ENCODE data around the gene PHF2.

Gene PHF2

DNA sequence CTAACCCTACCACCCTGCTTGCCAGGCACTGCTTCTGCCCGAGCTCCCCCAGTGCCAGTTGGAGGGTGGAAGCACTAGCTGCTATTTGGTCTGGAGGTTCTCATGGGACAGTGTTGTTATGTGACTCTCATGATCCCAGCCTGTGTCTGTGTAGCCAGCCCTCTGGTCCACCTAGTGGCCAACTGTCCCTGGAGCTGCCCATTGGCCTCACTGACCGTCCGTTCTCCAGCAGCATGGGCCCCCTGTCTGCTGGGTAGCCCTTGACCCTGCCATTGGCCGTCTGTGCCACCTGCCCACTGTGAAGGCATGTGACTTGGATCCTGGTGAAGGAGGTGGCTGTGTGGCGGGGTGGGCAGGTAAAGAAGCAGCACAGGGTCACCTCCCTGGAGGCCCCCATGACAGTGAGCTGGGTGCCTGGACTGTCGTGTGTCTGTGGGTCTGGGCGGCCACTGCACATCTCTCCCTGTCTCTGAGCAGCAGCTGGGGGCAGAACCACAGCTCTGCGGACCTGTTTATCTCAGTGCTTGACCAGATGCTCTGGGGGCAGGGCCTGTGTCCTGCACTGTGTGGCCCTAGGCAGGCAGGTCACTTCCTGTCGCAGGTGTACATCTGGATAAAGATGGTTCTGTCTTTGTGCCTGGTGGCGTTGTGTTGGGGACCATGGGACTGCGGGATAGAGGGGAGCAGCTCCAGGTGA lies 11.4 kb downstream of the PHF2 start:
- DNase-seq, result no peak

- no peak for DNase-seq
Measured at GRCh38 chr9:93588641-93589609, 12.5 kb downstream of the PHF2 start.

DNA sequence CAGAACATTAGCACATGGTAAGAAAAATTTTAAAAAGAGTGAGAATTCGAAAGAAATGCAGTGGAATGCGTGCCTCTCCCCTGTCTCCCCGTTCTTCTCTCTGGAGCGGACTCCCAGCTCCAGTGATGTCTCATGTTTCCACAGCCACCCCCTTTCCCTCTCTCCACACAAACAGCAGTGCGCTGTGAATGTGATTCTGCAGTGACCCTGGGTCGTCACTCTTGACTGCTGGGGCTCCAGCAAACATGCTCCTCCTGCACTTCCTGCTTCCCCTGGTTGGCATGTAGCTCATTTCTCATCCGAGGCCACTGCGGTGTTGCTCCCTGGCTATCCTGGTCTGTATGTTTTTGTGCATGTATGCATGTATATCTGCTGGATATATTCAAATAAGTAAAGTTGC lies 13.3 kb downstream of the PHF2 start:
- no peak for DNase-seq

- no peak for DNase-seq
Measured at GRCh38 chr9:93590609-93591234, 14.3 kb downstream of the PHF2 start.

DNA sequence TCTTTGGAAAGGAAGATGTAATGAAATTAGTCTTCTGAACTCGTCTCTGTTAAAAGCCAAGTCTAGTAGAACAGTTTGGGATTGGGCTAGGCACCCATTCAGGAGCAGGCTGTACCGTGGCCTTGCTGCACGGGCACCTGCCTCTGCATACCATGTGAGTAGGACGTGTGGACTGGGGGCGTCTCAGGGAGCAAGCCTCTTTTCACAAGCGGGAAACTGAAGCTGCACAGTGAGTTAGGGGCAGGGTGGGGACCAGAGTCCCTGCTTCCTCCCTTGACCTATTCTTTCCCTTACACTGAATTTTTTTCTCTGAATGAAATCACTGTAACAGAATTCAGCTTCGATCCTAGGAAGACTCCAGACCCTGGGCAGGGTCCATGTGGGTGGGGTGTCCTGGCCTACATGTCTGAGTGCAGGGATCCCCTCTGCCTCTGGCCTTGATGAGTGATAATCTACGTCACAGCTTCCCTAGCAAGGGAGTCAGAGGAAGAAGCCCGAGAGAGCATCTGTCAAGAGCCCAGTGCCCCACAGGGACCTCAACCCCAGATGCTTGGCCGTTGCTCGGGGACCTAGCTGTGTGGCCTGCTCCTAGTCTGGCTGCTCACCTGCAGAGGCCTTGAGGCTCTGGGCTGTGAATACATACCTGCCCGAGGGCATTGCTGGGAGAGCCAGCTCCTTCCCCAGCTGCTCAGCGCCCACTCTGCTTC lies 15.1 kb downstream of the PHF2 start:
- no peak for DNase-seq

- DNase-seq, result no peak
Measured at GRCh38 chr9:93592008-93592642, 15.7 kb downstream of the PHF2 start.

- DNase-seq, result no peak
Measured at GRCh38 chr9:93592643-93593021, 16.2 kb downstream of the PHF2 start.

DNA sequence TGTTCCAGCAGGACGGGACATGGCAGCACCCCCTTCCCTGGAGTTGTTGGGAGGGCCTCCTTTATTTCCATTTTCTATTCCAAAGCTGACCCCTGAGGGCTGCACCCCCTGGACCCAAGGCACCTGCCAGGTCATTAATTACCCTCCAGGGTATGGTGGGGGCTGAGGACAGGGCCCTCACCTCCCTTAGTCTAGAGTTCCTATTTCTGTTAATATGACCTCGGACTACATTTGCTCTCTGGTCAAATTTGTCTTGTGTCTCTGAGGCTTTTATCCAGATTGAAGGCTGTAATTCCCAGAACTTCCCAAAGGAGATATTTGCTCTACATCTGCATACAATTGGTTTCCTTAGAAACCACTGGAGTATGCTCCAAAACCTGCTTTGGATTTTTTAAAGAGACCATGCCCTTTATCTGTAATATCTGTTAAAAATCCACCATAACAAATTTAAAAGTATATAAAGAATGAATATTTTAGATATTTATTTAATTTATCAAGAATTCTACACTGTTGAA lies 16.8 kb downstream of the PHF2 start:
- no peak for DNase-seq

DNA sequence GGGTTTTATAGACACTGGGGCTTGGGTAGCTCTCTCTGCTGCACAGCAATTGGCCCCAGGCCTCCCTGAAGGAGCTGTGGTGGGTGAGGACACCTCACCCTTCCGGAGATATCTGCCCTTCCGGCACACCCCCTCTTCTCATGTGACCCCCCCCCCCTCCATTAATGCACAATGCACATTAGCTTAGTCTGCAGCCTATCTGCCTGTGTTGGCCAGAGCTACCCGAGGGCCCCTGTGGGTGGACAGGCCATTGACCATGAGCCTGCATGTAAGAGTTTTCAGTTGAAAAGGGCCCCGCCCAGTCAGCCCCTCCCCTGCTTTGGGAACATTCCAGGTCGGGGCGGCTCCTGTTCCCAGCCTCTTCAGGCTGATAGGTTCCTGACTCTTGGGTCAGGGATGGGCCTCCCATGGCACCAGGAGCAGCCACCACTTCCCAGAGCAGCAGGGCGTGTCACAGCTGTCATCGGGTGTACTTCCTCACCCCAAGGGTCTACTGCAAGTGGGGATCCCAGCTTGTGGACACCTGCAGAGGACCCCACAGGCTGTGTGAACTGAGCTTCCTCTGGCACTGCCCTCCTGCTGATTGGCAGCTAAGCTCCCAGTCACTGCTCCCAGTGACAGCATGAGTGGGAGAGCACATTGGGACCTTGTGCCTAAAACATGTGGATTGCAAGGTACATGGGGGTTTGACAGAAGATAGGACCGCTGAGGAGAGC lies 17.8 kb downstream of the PHF2 start:
- no peak for DNase-seq

DNA sequence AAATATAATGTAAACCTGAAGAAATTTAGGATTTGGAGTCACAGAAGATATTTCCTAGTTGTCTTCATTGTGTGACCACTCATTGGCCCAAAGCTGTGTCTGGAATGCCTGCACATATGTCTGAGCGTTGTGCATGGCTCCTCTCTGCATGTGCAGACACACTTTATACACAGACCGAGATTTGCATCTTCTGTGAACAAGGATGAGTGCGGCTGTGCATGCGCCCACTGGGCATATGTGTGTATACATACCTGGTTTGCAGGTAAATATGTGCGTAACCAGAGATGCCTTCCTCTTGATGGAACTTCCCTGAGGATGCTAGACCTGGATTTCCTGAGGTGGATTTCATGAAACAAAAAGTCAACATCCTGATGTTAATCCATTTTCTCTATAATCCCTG lies 19.1 kb downstream of the PHF2 start:
- DNase-seq, result no peak

GRCh38 chr9:93595861-93596365 lies 19.5 kb downstream of the PHF2 start:
- DNase-seq, result no peak

GRCh38 chr9:93596399-93596798 lies 20.0 kb downstream of the PHF2 start:
- DNase-seq, result no peak

DNA sequence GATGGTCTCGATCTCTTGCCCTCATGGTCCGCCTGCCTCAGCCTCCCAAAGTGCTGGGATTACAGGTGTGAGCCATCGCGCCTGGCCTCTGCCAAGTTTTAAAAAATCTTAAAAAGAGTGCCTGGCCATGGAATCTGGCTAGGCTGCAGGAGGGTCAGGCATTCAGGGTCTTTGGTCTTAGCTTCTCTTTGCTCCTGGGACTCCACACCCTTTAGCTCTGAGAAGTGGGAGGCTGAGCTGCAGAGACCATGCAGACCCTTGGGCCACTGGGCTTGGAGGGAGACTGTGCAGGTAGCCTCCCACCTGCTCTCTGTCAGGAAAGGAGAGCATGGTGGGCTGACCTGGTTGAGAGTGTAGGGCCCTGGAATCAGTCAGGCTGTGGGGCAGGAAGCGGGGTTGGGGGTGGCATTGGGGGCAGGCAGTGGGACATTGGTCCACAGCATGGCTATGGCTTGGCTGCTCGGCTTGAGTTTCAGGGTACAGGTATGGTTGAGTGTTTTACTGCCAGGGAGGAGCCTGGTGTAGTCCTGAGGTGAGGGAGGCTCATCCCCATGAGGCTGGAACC lies 20.8 kb downstream of the PHF2 start:
- DNase-seq, result no peak

- no peak for DNase-seq
Measured at GRCh38 chr9:93597871-93598646, 21.7 kb downstream of the PHF2 start.

GRCh38 chr9:93598647-93599241 lies 22.4 kb downstream of the PHF2 start:
- no peak for DNase-seq

- no peak for DNase-seq
Measured at GRCh38 chr9:93599571-93600403, 23.4 kb downstream of the PHF2 start.

DNA sequence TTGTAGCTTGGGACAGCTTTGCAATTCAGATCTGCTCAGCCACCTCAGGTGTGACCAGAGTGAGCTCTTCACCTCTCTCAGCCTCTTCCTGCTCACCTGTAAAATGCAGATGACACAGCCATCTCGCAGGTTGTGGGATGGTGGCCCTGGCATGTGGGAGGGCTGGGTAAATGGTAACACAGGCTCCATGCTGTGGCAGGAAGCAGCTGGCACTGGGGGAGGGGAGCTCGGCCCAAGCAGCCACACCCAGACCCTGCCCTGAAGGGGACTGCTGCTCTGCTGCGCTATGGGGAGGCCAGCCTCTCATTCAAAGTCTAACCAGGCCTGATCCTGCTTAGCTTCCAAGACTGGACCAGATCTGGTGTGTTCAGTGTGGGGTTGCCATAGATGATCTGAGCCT lies 24.1 kb downstream of the PHF2 start:
- no peak for DNase-seq

DNA sequence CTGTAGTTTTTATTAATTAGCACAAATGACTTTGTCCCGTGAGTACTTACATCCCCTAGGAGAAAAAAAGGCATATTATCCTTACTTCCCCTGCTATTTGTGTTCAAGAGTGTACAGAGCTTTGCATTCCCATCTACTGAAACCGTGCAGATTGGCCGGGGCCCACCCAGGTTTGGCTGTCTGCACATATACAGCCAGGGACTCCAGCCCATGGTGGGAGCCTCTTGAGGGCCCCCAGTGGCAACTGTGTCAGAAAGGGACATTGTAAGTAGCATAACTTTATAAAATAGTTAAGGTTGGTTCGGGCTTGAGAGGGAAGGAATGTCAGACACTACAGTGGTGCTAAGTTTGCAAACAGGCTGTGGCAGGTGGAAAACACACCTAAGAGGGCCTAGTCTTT lies 24.7 kb downstream of the PHF2 start:
- no peak for DNase-seq

DNA sequence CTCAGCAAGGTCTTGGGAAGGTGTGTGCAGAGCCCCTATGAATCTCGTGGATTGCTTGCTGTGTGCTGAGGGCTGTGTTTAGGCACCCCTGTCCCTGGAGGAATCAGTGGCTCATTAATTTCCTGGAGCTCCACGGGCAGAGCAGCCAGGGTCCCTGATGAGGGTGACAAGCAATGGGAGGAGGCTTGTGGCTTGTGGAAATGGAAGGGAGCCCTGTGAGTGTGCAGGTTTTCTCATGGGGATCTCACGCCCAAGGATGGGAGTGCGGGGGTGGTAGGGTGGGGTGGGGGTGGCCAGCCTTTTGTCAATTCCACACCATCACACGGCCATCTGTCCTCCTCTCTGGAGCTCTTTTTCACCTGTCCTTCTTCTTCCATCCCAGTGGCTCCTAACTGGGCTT lies 25.3 kb downstream of the PHF2 start:
- no peak for DNase-seq

Data from NCI-H1694 (cell line).